NB4 (cell line): ENCODE measurements around the gene C10orf53.
"Not testable (repeated sequence)": the region's sequence is repeated elsewhere in the genome, so short reads cannot be mapped to it uniquely, and the experiment has no call there.

Experiments used
- DNase-seq: peaks from one replicate; pipeline ENCODE4 v3.0.0; 2010; ENCODE audit warnings: low read depth
- H3K4me3 ChIP-seq: one replicate; pipeline ENCODE4 v1.5.1; 2011; ENCODE audit warnings: mild to moderate bottlenecking, low read depth, low read length, moderate library complexity
- MYC ChIP-seq: IDR thresholded peaks from 2 replicates; pipeline ENCODE4 v1.6.1; 2011; ENCODE audit warnings: low read depth, low read length
- POLR2A ChIP-seq: IDR thresholded peaks from 2 replicates; pipeline ENCODE4 v1.6.1; 2011; ENCODE audit warnings: mild to moderate bottlenecking; ENCODE audit not compliant: insufficient read length; ENCODE audit errors: extremely low read depth
- TF ChIP-seq, protein P1 (sequence below): IDR thresholded peaks from one replicate; pipeline ENCODE4 v1.5.1; 2012; ENCODE audit warnings: low read depth, low read length
- TF ChIP-seq, protein P2 (sequence below): IDR thresholded peaks from 2 replicates; pipeline ENCODE4 v1.6.1; 2011; ENCODE audit warnings: low read depth, low read length

Gene C10orf53

DNA sequence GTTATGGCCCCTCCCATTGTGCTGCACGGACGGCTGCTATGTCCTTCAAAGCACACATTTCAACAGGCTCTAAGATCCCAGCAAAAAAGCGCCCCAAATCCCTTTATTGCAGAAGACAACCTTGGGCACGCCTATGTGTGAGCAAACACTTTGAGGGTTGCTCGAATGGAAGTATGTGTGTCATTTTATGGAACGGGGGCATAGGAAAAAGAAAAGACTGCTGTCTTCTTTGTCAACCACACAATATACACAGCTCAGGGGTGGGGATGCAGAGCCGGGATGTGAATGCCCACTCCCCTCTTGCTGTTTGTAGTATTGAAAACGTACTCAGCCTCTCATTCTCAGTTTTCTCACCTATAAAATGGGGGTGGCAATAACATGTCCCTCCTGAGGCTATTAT lies 32.0 kb downstream of the C10orf53 start:
- TF ChIP-seq MYC (no peak), POLR2A (no peak)
- TF ChIP-seq, protein P1, sequence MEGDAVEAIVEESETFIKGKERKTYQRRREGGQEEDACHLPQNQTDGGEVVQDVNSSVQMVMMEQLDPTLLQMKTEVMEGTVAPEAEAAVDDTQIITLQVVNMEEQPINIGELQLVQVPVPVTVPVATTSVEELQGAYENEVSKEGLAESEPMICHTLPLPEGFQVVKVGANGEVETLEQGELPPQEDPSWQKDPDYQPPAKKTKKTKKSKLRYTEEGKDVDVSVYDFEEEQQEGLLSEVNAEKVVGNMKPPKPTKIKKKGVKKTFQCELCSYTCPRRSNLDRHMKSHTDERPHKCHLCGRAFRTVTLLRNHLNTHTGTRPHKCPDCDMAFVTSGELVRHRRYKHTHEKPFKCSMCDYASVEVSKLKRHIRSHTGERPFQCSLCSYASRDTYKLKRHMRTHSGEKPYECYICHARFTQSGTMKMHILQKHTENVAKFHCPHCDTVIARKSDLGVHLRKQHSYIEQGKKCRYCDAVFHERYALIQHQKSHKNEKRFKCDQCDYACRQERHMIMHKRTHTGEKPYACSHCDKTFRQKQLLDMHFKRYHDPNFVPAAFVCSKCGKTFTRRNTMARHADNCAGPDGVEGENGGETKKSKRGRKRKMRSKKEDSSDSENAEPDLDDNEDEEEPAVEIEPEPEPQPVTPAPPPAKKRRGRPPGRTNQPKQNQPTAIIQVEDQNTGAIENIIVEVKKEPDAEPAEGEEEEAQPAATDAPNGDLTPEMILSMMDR: no peak
- TF ChIP-seq, protein P2, sequence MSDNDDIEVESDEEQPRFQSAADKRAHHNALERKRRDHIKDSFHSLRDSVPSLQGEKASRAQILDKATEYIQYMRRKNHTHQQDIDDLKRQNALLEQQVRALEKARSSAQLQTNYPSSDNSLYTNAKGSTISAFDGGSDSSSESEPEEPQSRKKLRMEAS: no peak
- no peak overlapping the region for H3K4me3 ChIP-seq
- no peak for DNase-seq

DNA sequence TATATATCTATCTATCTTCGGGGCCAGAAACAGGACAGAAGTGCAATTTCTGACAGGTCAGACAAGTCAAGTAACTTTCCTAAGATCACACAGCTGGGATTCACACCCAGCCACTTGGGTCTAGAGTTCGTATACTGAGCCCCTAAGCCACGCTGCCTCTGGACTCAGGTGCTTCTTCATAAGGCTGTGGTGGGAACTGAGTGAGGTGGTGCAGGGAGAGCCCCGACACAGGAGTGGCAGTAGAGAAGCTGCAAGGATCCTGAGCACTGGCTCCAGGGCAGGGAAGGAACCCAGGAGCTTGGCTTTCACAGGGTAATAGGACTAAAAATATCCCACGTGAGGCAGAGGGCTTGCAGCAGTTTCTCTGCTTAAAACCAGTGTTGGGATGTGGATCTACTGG lies 33.8 kb downstream of the C10orf53 start:
- no peak for DNase-seq
- H3K4me3 ChIP-seq: no peak overlapping the region
- no peak for TF ChIP-seq MYC
- TF ChIP-seq, protein P1: no peak
- TF ChIP-seq, protein P2: no peak

DNA sequence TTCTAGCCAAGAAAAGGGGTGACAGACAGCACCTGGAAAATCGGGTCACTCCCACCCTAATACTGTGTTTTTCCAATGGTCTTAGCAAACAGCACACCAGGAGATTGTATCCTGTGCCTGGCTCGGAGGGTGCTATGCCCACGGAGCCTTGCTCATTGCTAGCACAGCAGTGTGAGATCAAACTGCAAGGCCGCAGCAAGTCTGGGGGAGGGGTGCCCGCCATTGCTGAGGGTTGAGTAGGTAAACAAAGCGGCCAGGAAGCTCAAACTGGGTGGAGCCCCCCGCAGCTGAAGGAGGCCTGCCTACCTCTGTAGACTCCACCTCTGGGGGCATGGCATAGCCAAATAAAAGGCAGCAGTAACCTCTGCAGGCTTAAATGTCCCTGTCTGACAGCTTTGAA lies 35.7 kb downstream of the C10orf53 start:
- not testable (repeated sequence) for DNase-seq, H3K4me3 ChIP-seq

DNA sequence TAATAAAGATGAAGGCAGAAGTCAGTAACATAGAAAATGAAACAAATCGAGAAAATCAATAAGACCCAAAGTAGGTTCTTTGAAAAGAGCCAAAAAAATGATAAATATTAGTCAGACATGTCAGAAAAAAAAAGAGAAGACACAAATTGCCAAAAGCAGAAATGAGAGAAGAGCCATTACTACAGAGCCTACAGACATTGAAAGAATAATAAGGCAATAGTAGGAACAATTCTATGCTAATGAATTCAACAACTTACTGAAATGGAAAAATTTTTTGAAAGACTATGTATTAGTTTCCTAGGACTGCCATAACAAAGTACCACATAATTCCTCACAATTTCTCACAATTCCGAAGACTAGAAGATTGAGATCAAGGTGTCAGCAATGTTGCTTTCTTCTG lies 47.1 kb downstream of the C10orf53 start:
- TF ChIP-seq, protein P2: no peak
- no peak for TF ChIP-seq MYC
- TF ChIP-seq, protein P1: no peak
- TF ChIP-seq POLR2A: no peak
- DNase-seq: no peak
- H3K4me3 ChIP-seq: no peak overlapping the region

DNA sequence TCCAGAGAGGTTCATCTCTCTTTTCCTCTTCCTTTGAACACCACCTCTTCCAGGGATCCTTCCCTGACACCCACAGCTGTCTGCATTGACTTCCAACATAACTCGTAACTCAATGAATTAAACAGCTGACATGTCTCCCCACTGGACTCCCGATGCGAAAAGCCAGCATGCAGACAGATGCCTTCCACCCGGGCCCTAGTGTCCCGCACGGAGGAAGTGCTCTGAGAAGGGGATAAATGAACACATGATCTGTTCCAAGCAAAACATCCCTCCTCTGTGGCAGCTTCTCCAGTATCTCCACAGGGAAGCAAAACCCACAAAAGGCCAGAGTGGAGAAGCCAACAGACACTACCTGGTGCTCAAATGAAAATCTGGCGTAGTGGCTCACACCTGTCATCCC lies 54.4 kb downstream of the C10orf53 start:
- TF ChIP-seq, protein P1: no peak
- no peak overlapping the region for H3K4me3 ChIP-seq
- DNase-seq: no peak

DNA sequence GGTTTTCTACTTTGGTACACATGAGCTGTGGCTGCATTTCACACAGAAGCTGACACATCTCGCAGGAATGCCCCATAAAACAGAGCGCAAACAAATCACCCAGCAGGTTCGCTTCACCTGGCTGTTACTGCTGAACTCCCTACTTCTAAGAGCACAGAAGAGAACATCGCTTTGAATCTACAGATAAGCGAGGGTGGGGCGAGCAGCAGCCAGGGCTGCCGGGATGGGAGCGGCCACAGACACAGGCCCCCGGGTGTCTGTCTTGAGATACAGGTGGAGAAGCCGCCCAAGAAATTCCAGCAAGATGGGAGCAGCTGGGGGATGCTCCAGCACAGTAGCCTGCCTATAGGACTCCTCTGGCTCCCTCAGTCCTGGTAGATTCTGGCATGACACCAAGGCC lies 55.2 kb downstream of the C10orf53 start:
- TF ChIP-seq MYC (no peak), POLR2A (no peak)
- TF ChIP-seq, protein P1: no peak
- TF ChIP-seq, protein P2: no peak
- DNase-seq: no peak
- H3K4me3 ChIP-seq: no peak overlapping the region

DNA sequence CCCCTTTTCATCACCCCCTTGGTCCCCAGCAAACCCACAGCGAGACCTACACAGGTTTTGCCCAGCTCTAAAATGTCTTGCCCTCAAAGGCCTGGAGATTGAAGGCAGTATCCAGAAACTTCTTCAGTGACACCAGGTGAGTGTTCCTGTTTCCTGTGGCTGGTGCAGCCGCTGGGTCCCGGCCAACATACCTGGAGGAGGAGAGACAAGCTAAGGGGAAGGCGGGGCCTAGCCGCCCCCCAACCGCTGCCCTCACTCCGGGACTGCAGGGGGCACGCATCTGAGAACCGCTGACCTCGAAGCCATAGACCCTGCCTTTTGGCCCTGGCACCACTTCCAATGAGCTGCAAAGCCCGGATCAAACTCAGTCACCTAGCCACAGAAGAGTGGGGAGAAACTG lies 55.7 kb downstream of the C10orf53 start:
- no peak overlapping the region for H3K4me3 ChIP-seq
- no peak for DNase-seq
- TF ChIP-seq, protein P1: no peak
- TF ChIP-seq, protein P2: no peak
- no peak for TF ChIP-seq POLR2A
- TF ChIP-seq MYC: no peak
